Epithelial cell of esophagus (primary cell): ENCODE data around the gene ISX.

Experiments
- DNase-seq: peaks from one replicate; pipeline ENCODE4 v3.0.0; 2010; ENCODE audit warnings: low read depth
- H3K4me3 ChIP-seq: 2 replicates; pipeline ENCODE4 v1.5.1; 2011; ENCODE audit warnings: mild to moderate bottlenecking, low read length, control low read depth
- CTCF ChIP-seq: IDR thresholded peaks from 2 replicates; pipeline ENCODE4 v1.5.1; 2011; ENCODE audit warnings: low read depth, mild to moderate bottlenecking, low read length, control low read depth, inconsistent platforms; ENCODE audit not compliant: insufficient read depth; ENCODE audit errors: missing control alignments

ISX gene

GRCh38 chr22:35065796-35066218 is at the start of gene ISX:
ISX (plus strand) TSS chr22:35066158; CDS start chr22:35067088, 930 bp downstream.
- no peak within 1 kb of the TSS for H3K4me3 ChIP-seq
- TF ChIP-seq CTCF, result no peak
- DNase-seq, result no peak

- DNase-seq, result no peak
- H3K4me3 ChIP-seq, result no peak overlapping the region
- no peak for TF ChIP-seq CTCF
These were observed 49.0 kb upstream of the ISX start for GRCh38 chr22:35016909-35017308.

- H3K4me3 ChIP-seq, result no peak overlapping the region
- DNase-seq, result no peak
- TF ChIP-seq CTCF, result no peak
These were observed 47.0 kb upstream of the ISX start for GRCh38 chr22:35018995-35019394.

- H3K4me3 ChIP-seq, result no peak overlapping the region
- TF ChIP-seq CTCF, result no peak
- DNase-seq, result no peak
These were observed 45.4 kb upstream of the ISX start for GRCh38 chr22:35020517-35020916.

- H3K4me3 ChIP-seq, result no peak overlapping the region
- TF ChIP-seq CTCF, result no peak
- no peak for DNase-seq
These were observed 44.8 kb upstream of the ISX start for GRCh38 chr22:35021161-35021560.

GRCh38 chr22:35022291-35022690 is 43.7 kb upstream of the ISX start:
- no peak overlapping the region for H3K4me3 ChIP-seq
- no peak for DNase-seq
- no peak for TF ChIP-seq CTCF

- H3K4me3 ChIP-seq, result no peak overlapping the region
- peak; percentile 49 for TF ChIP-seq CTCF
- peak; percentile 25 for DNase-seq
These were observed 42.1 kb upstream of the ISX start for GRCh38 chr22:35023692-35024363.
